ENCODE data around the gene RNF144A.

Gene RNF144A

GRCh38 chr2:7083580-7084509, 166.6 kb downstream of the RNF144A start:
- peak; percentile 45 for DNase-seq (ENCODE audit: low spot score)

GRCh38 chr2:7084601-7085000, 167.4 kb downstream of the RNF144A start:
- no peak for DNase-seq (ENCODE audit: low spot score)

GRCh38 chr2:7089284-7089683, 172.1 kb downstream of the RNF144A start:
- DNase-seq (ENCODE audit: low spot score) = no peak

- no peak for DNase-seq (ENCODE audit: low spot score)
Measured at GRCh38 chr2:7089898-7090510, 172.8 kb downstream of the RNF144A start.

GRCh38 chr2:7093376-7093775, 176.2 kb downstream of the RNF144A start:
- no peak for DNase-seq (ENCODE audit: low spot score)

Measured in SW480 (cell line).